Smooth muscle cell (in vitro differentiated cells): ENCODE measurements around the gene FPGS. TPM values are rescaled to one million over a fixed set of nuclear protein-coding genes. Genes with fewer than 3 reads are reported as not detected.

Source experiments
- DNase-seq: peaks from one replicate; lab custom pipeline; 2025; ENCODE audit not compliant: unreplicated experiment; lab: John Stamatoyannopoulos, UW
- H2AFZ ChIP-seq: fragments of 200-600 bp; sonication (generic); 2 replicates; pipeline ENCODE4 v1.6.0; 2016; ENCODE audit warnings: antibody characterized with exemption, low read depth, mild to moderate bottlenecking
- H3F3A ChIP-seq: fragments of 200-600 bp; sonication (generic); 2 replicates; pipeline ENCODE4 v1.6.0; 2017; ENCODE audit warnings: antibody characterized with exemption, low read depth
- H3K27ac ChIP-seq: fragments of 200-600 bp; sonication (generic); 2 replicates; pipeline ENCODE4 v1.5.1; 2016; ENCODE audit warnings: low read depth, mild to moderate bottlenecking
- H3K27me3 ChIP-seq: fragments of 200-600 bp; sonication (generic); 2 replicates; pipeline ENCODE4 v1.6.1; 2016; ENCODE audit warnings: low read depth, mild to moderate bottlenecking
- H3K36me3 ChIP-seq: fragments of 200-600 bp; sonication (generic); 2 replicates; pipeline ENCODE4 v1.5.1; 2016; ENCODE audit warnings: low read depth
- H3K4me1 ChIP-seq: fragments of 200-600 bp; sonication (generic); 2 replicates; pipeline ENCODE4 v1.5.1; 2016; ENCODE audit warnings: low read depth
- H3K4me2 ChIP-seq: fragments of 200-600 bp; sonication (generic); 2 replicates; pipeline ENCODE4 v1.6.0; 2016; ENCODE audit warnings: mild to moderate bottlenecking
- H3K4me3 ChIP-seq: fragments of 200-600 bp; sonication (generic); 2 replicates; pipeline ENCODE4 v1.5.1; 2016; ENCODE audit warnings: mild to moderate bottlenecking
- H3K79me2 ChIP-seq: fragments of 200-600 bp; sonication (generic); 2 replicates; pipeline ENCODE4 v1.6.0; 2016; ENCODE audit warnings: low read depth, mild to moderate bottlenecking
- H3K9ac ChIP-seq: fragments of 200-600 bp; sonication (generic); 2 replicates; pipeline ENCODE4 v1.6.0; 2016; ENCODE audit warnings: low read depth
- H3K9me3 ChIP-seq: fragments of 200-600 bp; sonication (generic); replicated peaks from 2 replicates; pipeline ENCODE4 v1.5.1; 2016; ENCODE audit warnings: low read depth
- H4K20me1 ChIP-seq: fragments of 200-600 bp; sonication (generic); 2 replicates; pipeline ENCODE4 v1.6.0; 2016; ENCODE audit warnings: low read depth
- WGBS: methylation state at CpG from one replicate; pipeline ENCODE4 v1.1.7; 2016; ENCODE audit warnings: low lambda C conversion rate; 5-methylcytosine and 5-hydroxymethylcytosine counted together
- polyA plus RNA-seq: library from polyadenylated mRNA; unstranded; fragments of >200 nt; fragmentation: Nextera tagmentation; extraction: Ambion mirVana; gene quantifications from 2 replicates; pipeline ENCODE4 v1.2.1, GENCODE V29; 2016
- total RNA-seq: library from RNA; depleted of rRNA; stranded (reverse); fragments of >200 nt; gene quantifications from 2 replicates; pipeline ENCODE4 v1.2.3, GENCODE V29; 2014
- TF ChIP-seq, protein P1 (sequence below): fragments of 200-600 bp; sonication (generic); IDR thresholded peaks from 2 replicates; pipeline ENCODE4 v1.5.1; 2017; ENCODE audit warnings: borderline replicate concordance, mild to moderate bottlenecking, antibody characterized with exemption; ENCODE audit not compliant: insufficient read depth, poor library complexity, severe bottlenecking

The FPGS gene
- total and polyA plus RNA-seq, 2 experiments from 2014 or later = 12.9 to 34.9 TPM

DNA sequence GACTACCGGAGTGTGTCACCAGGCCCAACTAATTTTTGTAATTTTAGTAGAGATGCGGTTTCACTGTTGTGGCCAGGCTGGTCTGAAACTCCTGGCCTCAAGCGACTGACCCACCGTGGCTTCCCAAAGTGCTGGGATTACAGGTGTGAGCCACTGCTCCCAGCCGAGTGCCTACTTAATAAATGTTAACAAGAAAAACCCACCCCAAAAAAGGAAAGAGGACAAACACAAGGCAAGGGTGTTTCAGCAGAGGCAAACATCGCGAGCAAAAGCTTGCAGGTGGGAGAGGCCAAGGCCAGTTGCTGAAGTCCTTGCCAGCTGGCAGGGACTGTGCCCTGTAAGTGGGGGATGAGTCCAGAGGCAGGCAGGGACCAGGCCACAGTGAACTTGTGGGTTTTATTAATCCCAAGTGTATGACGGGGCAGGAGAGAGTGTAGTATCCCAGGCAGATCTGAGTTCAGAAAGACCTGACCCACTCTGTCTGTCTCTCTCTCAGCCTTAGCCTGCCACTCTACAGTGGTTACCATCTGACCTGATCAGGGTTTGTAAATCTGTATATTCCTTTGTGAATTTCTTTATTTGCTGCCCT, 6.4 kb upstream of the FPGS start:
- Histone ChIP-seq H2AFZ (no peak overlapping the region), H3K4me3 (no peak overlapping the region), H3K4me2 (no peak overlapping the region), H3K9ac (no peak overlapping the region), H3F3A (no peaks in the 10 kb centered on the region), H4K20me1 (peaks cover 35% of the 10 kb centered on the region), H3K27ac (no peak overlapping the region), H3K79me2 (no peaks in the 10 kb centered on the region), H3K9me3 (no peaks in the 10 kb centered on the region), H3K27me3 (no peaks in the 10 kb centered on the region), H3K4me1 (no peaks in the 10 kb centered on the region), H3K36me3 (no peaks in the 10 kb centered on the region)
- WGBS = 84% methylated on average over 8 of the region's 8 CpGs
- DNase-seq = no peak
- TF ChIP-seq, protein P1, sequence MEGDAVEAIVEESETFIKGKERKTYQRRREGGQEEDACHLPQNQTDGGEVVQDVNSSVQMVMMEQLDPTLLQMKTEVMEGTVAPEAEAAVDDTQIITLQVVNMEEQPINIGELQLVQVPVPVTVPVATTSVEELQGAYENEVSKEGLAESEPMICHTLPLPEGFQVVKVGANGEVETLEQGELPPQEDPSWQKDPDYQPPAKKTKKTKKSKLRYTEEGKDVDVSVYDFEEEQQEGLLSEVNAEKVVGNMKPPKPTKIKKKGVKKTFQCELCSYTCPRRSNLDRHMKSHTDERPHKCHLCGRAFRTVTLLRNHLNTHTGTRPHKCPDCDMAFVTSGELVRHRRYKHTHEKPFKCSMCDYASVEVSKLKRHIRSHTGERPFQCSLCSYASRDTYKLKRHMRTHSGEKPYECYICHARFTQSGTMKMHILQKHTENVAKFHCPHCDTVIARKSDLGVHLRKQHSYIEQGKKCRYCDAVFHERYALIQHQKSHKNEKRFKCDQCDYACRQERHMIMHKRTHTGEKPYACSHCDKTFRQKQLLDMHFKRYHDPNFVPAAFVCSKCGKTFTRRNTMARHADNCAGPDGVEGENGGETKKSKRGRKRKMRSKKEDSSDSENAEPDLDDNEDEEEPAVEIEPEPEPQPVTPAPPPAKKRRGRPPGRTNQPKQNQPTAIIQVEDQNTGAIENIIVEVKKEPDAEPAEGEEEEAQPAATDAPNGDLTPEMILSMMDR = no peak

DNA sequence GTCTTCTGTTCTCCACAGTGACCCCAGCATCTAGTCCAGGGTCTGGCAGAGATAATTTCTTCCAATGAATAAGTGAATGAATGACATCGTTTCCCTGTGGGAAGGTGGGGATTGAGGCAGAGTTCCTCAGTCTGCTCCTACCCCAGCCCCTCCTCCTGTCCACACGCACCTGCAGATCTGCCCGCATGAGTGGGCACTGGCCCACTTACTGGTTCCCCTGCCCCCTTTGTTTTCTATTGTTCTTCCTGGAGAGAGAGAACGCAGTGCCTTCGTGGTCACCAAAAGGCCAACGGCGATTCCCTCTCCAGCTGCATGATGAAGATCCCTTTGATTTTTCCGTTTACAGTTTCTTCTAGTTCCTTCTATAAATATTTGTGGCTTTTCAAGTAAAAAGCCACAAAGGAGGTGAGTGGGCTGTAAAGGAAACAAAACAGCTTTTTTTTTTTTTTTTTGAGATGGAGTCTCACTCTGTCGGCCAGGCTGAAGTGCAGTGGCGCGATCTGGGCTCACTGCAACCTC, 5.8 kb upstream of the FPGS start:
- TF ChIP-seq, protein P1 = no peak
- no peak for DNase-seq
- Histone ChIP-seq H3K27ac (no peak overlapping the region), H4K20me1 (peaks cover 31% of the 10 kb centered on the region), H3K79me2 (no peaks in the 10 kb centered on the region), H3K4me1 (peaks cover under 1% of the 10 kb centered on the region), H3K9ac (no peak overlapping the region), H3K9me3 (no peaks in the 10 kb centered on the region), H3K27me3 (no peaks in the 10 kb centered on the region), H3K4me3 (no peak overlapping the region), H2AFZ (no peak overlapping the region), H3K36me3 (no peaks in the 10 kb centered on the region), H3F3A (peaks cover 3% of the 10 kb centered on the region), H3K4me2 (peak overlapping the region; percentile 2)
- 50% methylated on average over 11 of the region's 11 CpGs for WGBS

DNA sequence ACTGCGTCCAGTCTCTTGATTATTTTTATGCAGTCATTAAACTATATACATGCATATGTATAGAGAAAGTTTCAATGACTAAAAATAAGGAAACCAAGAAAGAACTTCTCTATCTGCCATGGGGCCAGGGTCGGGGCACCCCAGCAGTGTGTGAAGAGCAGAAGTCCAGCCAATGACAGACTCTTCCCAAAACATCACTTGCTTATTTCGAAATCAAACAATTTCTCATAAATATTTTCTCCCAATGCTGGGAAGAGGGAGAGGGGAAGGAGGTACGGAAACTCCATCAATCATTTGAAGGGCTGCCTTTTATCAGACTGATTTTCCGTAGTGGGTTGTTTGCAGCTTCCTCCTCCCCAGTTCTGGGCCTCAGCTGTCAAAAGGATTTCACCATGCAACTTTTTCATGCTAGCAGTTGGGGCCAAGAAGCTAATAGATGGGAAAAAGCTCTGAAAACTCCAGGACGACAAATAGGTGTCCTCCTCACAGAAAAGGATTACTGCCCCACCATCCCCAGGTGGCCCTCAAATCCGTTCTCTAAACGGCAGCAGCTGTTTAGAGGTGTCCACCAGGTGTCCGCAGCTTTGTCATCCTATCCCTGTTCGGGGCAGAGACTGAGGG, 617 bp upstream of the FPGS start:
- Histone ChIP-seq H3K79me2 (peaks cover 20% of the 10 kb centered on the region), H3K36me3 (no peaks in the 10 kb centered on the region), H3F3A (peaks cover 9% of the 10 kb centered on the region), H3K9ac (no peak overlapping the region), H4K20me1 (no peaks in the 10 kb centered on the region), H3K4me3 (peak overlapping the region; percentile 87), H3K4me1 (peaks cover 11% of the 10 kb centered on the region), H3K9me3 (no peaks in the 10 kb centered on the region), H3K27me3 (no peaks in the 10 kb centered on the region), H3K27ac (peak overlapping the region; percentile 1), H3K4me2 (peak overlapping the region; percentile 88), H2AFZ (no peak overlapping the region)
- DNase-seq = no peak
- TF ChIP-seq, protein P1 = no peak
- WGBS = 36% methylated on average over 10 of the region's 10 CpGs
